ENCODE data around the gene PCSK5.
"Not testable (repeated sequence)": the region's sequence is repeated elsewhere in the genome, so short reads cannot be mapped to it uniquely, and the experiment has no call there.

PCSK5 gene

GRCh38 chr9:75890472-75891276 is at the start of gene PCSK5:
Gene PCSK5, plus strand, starts transcription at chr9:75890673. Its CDS starts 509 bp downstream, at chr9:75891182.
- peak; percentile 54 to 63 for DNase-seq (ENCODE audit: low read depth in 2 of 2, low spot score in 1 of 2)

GRCh38 chr9:75844321-75844720 is 46.2 kb upstream of the PCSK5 start:
- no peak for DNase-seq (ENCODE audit: low read depth in 2 of 2, low spot score in 1 of 2)

- no peak for DNase-seq (ENCODE audit: low read depth in 2 of 2, low spot score in 1 of 2)
These were observed 44.7 kb upstream of the PCSK5 start for GRCh38 chr9:75845806-75846205.

- DNase-seq (ENCODE audit: low read depth in 2 of 2, low spot score in 1 of 2) = no peak
These were observed 43.4 kb upstream of the PCSK5 start for GRCh38 chr9:75847085-75847484.

GRCh38 chr9:75850459-75851200 is 39.8 kb upstream of the PCSK5 start:
- DNase-seq (ENCODE audit: low read depth in 2 of 2, low spot score in 1 of 2) = no peak

- DNase-seq (ENCODE audit: low read depth in 2 of 2, low spot score in 1 of 2) = no peak
These were observed 38.6 kb upstream of the PCSK5 start for GRCh38 chr9:75851917-75852316.

- no peak for DNase-seq (ENCODE audit: low read depth in 2 of 2, low spot score in 1 of 2)
These were observed 37.7 kb upstream of the PCSK5 start for GRCh38 chr9:75852746-75853145.

- no peak for DNase-seq (ENCODE audit: low read depth in 2 of 2, low spot score in 1 of 2)
These were observed 35.0 kb upstream of the PCSK5 start for GRCh38 chr9:75855509-75855908.

GRCh38 chr9:75858497-75859092 is 31.9 kb upstream of the PCSK5 start:
- DNase-seq (ENCODE audit: low read depth in 2 of 2, low spot score in 1 of 2) = no peak

GRCh38 chr9:75864266-75864665 is 26.2 kb upstream of the PCSK5 start:
- DNase-seq (ENCODE audit: low read depth in 2 of 2, low spot score in 1 of 2) = no peak

- DNase-seq (ENCODE audit: low read depth in 2 of 2, low spot score in 1 of 2) = no peak
These were observed 24.1 kb upstream of the PCSK5 start for GRCh38 chr9:75866273-75866871.

- not testable (repeated sequence) for DNase-seq (ENCODE audit: low read depth in 2 of 2, low spot score in 1 of 2)
These were observed 21.9 kb upstream of the PCSK5 start for GRCh38 chr9:75868526-75868925.

GRCh38 chr9:75869236-75869635 is 21.2 kb upstream of the PCSK5 start:
- no peak for DNase-seq (ENCODE audit: low read depth in 2 of 2, low spot score in 1 of 2)

GRCh38 chr9:75870450-75870849 is 20.0 kb upstream of the PCSK5 start:
- DNase-seq (ENCODE audit: low read depth in 2 of 2, low spot score in 1 of 2) = no peak

- DNase-seq (ENCODE audit: low read depth in 2 of 2, low spot score in 1 of 2) = no peak
These were observed 18.8 kb upstream of the PCSK5 start for GRCh38 chr9:75871624-75872023.

GRCh38 chr9:75873712-75874111 is 16.8 kb upstream of the PCSK5 start:
- DNase-seq (ENCODE audit: low read depth in 2 of 2, low spot score in 1 of 2) = no peak

GRCh38 chr9:75876999-75877640 is 13.4 kb upstream of the PCSK5 start:
- DNase-seq (ENCODE audit: low read depth in 2 of 2, low spot score in 1 of 2) = no peak

GRCh38 chr9:75878488-75878860 is 12.0 kb upstream of the PCSK5 start:
- no peak for DNase-seq (ENCODE audit: low read depth in 2 of 2, low spot score in 1 of 2)

- no peak for DNase-seq (ENCODE audit: low read depth in 2 of 2, low spot score in 1 of 2)
These were observed 9.9 kb upstream of the PCSK5 start for GRCh38 chr9:75880618-75881017.

GRCh38 chr9:75881761-75882160 is 8.7 kb upstream of the PCSK5 start:
- DNase-seq (ENCODE audit: low read depth in 2 of 2, low spot score in 1 of 2) = no peak

GRCh38 chr9:75885652-75886051 is 4.8 kb upstream of the PCSK5 start:
- DNase-seq (ENCODE audit: low read depth in 2 of 2, low spot score in 1 of 2) = no peak
